GM18868 (cell line): Measurements from ENCODE around the gene ANO6.
A peak's percentile ranks its signal among the peaks of the same experiment; 100 is the strongest.

Experiments
- ATAC-seq: cut with Tn5 transposase; IDR thresholded peaks from one replicate; pipeline ENCODE4 v1.9.1; 2021; ENCODE audit warnings: mild to moderate bottlenecking, moderate library complexity; ENCODE audit not compliant: unreplicated experiment

Gene ANO6

GRCh38 chr12:45338272-45338671 lies 122.4 kb downstream of the ANO6 start:
- ATAC-seq = no peak

- ATAC-seq = no peak
Observed at GRCh38 chr12:45339035-45339434, 123.1 kb downstream of the ANO6 start.

DNA sequence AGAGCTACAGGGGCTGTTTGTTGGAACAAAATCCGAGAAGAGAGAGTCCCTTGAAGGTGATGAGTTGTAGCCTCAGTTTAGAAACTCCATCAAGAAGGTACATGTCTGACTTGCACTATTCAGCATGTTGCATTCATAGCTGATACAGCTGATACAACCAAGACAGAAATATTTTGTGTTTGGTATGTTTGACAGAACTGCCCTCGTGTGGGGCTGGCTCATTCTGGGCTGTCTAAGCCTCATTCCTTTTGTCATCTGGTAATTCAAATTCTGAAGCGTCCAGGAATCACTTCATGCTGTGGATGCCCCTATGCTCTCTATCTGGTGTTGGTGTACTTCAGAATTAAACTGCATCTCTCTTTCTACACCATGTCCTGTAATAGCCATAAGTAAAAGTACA lies 126.3 kb downstream of the ANO6 start:
- no peak for ATAC-seq

DNA sequence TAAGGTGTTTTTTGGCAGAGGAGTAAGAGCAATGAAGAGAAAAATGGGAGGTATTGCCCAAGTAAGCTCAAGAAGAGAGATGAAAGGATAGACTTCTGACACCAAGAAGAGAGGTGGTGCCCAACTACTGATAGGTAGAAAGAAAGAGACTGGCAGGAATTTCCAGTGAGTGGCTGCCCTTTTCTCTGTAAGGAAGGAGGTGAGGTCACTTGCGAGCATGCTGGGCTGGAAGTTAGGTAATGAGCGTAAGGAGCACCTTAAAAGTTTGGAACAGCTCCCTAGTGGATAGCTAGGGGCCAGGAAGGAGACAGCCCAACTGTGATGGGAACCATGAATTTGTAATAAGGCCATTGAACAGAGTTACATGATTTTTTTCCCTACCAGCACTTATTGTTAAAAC lies 127.0 kb downstream of the ANO6 start:
- ATAC-seq = no peak

DNA sequence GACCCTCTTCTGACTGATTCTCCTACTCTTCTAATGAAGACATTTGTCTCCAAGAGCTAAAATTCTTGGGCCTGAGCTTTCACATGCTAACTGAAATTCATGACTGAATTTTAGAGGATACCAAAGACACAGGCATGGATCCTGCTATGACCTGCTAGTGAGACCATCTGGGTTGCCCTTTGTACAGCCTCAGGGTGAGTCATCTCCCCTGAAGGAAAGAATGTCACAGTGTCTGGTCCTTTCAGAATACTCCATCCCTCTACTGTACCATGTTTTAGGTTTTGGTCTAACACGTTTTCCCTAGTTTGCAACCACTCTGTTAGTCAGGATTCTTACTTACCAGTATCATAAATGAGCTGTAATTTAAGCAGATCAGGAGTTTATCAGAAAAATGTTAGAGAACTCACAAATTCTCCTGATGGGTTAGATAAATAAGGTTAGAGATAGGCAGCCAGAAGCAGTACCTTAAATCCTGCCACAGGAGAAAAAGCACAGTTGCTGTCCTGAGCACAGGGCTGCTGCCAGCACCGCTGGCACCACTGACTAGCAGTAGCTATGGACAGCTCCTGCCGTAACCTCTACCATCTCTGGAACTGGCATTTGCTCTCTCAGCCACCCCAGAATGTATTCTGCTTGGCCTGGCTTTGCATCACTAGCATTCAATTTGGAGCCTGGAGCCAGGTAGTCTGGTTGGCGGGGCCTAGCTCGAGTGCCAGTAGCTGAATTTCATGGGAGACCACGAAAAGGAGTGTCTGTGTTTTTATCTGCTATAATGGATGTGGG lies 127.6 kb downstream of the ANO6 start:
- ATAC-seq = no peak

DNA sequence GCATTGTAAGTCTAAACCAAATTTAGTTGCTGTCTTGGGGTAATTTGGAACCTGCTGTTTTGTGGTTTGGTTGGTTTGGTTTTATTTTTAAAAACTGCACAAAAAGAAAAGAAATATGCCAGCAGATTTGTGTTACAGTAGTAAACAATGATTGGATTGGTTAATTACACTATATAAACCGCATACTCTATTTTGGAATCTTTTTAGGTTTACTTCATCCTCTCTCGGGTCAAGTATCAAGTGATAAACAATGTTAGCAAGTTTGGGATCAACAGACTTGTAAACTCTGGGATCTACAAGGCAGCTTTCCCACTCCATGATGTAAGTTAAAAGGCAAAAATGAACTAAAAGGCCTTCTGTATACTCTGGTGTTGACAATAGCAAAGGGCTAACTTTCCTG lies 132.4 kb downstream of the ANO6 start:
- no peak for ATAC-seq

DNA sequence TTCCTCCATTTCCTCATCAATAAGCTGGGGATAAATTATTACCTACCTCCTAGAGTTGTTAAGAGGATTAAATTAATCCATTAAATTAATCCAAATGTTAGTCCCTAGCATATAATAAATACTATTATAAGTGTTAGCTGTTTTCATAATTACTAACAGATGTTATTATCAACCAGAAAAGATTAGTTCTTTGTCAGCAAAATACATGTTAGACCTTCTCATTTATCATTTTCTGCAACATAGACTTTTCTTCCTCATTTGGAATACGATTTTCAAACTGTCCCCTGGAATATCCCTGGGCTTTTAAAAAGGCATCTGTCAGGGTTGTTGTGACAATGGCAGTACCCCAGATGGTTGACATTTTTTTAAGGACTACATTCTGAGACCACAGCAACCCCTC lies 133.1 kb downstream of the ANO6 start:
- no peak for ATAC-seq

- no peak for ATAC-seq
Observed at GRCh38 chr12:45349916-45350315, 134.0 kb downstream of the ANO6 start.

- ATAC-seq = no peak
Observed at GRCh38 chr12:45350861-45351260, 135.0 kb downstream of the ANO6 start.

DNA sequence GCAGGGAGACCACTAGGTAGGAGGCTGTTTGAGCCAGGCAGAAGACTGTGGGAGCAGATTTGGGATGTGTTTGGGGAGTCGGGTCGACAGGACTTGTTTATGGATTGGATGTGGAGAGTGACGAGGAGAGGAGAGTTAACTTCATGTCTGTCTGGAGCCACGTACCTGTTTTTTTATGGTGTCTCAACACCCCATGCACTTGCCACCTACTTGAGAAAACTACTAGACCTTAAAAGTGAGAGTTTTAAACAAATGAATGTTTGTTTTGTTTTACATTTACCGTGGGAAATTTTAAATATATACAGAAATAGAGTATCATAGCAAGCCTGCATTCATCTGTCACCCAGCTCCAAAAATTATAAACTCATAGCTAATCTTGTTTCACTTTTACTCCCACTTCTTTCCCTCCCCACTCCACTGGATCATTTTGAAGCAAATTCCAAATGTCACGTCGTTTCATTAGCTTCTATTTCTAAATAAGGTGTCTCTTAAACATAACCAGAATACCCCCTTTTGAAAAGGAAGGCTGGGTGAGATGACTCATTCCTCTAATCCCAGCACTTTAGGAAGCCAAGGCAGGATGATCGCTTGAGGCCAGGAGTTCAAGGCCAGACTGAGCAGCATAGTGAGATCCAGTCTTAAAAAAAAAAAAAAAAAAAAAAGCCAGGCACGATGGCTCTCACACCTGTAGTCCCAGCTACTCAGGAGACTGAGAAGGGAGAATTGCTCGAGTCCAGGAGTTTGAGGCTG lies 136.2 kb downstream of the ANO6 start:
- ATAC-seq = peak; percentile 55

DNA sequence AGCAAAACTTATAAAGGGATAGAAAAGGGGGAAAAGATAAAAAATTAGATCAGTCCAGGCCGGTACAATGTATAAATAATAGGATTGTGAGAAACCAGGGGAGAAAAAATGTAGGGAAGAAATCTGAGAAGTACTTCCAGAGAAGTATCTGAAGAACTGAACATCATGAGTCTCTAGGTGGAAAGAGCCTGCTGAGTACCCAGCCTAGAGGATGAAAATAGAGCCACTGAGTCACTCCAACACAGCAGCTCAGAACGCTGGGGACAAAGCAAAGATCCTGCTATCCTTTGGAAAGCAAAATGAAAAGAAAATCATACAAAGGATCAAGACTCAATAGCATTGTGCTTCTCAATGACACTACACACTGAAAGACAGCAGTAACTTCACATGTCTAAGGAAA lies 138.0 kb downstream of the ANO6 start:
- ATAC-seq = no peak

GRCh38 chr12:45354399-45354798 lies 138.5 kb downstream of the ANO6 start:
- ATAC-seq = peak; percentile 77

- ATAC-seq = no peak
Observed at GRCh38 chr12:45355730-45356129, 139.8 kb downstream of the ANO6 start.

GRCh38 chr12:45356822-45357538 lies 141.1 kb downstream of the ANO6 start:
- no peak for ATAC-seq

DNA sequence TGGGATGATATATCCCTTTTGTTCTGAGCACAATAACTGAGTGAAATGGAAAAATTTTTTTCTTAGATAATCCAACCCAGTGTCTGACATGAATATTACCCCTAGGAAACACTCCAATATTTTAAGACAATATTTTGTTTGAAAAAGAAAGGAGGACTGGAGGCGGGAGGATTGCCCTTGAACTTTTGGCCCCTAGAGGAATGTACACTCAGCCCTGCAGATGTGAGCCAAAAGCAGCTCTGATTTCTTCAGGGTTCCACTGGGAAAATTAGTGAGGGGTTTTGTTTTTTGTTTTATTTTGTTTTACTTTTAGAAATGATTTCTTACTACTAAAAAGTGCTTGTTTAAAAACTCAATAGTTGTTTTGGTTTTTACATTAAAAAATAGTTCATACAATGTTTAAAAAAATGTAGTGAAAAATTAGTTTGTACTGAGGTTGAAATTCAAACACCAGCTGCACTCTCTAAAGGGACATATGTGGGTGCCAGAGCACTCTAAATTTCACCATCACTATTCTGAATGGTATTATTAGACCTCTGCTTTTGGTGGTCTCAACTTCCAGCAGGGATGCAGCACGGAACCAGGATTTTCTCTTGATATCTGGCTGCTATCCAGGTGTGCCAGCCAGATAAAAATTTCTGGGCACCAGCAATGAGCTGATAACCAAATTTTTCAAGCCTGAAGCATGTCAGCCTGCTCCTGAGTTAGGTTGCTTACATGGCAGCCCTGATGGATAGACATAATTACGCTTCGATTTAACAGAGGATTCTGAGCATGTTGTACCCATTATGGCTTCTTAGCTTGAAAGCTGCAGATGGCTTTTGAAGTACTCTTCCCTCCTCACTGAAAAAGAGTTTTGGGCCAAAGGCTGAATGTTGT lies 141.9 kb downstream of the ANO6 start:
- no peak for ATAC-seq

- no peak for ATAC-seq
Observed at GRCh38 chr12:45362291-45362690, 146.4 kb downstream of the ANO6 start.

- no peak for ATAC-seq
Observed at GRCh38 chr12:45363903-45364302, 148.0 kb downstream of the ANO6 start.

DNA sequence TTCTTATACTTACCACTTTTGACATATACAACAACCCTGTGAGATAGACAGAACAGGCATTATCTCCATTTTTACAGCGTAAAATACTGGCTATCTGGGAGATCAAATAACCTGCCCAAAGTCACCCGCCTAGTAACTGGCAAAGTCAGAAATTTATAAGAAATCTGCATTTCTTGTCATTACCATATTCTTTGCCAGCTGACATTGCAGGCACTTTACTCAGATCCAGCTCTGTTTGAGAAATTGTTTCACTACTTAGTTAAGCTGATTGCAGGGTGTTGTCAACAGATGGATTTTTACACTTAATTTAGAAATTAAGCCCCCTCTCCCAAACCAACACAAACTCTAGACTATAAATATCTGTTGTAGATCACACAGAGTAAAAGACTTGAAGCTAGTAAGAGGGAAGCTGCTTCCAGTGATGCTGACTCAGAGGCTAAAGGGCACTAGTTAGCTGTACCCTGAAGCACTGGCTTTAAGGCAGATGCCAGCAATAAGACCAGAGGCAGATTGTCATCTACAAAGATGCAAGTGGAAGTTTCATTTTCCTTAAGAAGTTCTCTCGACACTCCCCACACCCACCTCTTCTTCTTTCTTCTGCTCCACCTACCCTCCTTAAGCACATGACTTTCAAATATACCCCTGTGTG lies 153.1 kb downstream of the ANO6 start:
- ATAC-seq = no peak

GRCh38 chr12:45377815-45378214 lies 161.9 kb downstream of the ANO6 start:
- no peak for ATAC-seq

DNA sequence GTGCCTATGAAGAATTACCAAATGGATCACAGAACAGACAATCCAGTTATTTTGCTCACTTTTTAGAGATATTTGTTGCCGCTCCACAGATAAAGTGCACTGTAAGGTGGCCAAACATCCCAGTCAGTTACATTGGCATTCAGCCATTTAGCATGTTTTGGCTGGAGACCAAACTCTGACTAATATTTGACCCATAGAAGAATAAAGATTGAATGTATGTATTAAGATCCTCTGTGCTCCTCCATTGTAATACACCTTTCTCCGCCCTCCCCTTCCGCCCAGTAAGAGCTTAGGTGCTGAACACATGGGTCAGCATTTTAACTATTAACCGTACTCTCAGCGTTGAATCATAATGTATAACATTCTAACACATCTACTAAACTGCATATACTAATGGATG lies 163.4 kb downstream of the ANO6 start:
- no peak for ATAC-seq
